Measurements from ENCODE around the gene KNOP1.

Gene KNOP1

DNA sequence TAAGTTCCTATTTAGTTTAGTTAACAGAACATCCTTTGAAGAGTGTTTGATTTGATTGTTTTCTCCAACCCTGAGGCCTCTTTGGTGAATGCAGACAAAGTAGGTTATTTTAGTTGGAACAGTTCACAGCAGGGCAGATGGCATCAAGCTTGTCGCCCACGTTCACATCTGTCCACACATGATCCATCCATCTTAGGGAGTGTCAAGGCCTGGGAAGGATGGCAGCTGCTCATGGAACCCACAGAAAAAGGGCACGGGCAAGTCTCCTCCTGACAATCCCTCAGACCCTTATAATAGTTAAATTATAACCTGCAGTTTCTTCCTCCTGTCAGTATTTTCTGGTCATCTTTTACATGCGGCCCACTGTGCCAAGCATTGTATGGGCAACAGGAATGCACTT lies 60.2 kb downstream of the KNOP1 start:
- Histone ChIP-seq H3K27me3 (ENCODE audit: insufficient read depth, low read length, poor library complexity) (no peaks in the 10 kb centered on the region), H3K9ac (ENCODE audit: low read depth, low read length) (no peak overlapping the region), H3K4me2 (ENCODE audit: insufficient read depth, low read length) (no peak overlapping the region), H4K20me1 (ENCODE audit: insufficient read depth, low read length) (no peaks in the 10 kb centered on the region), H2AFZ (ENCODE audit: low read depth, low read length) (no peak overlapping the region), H3K36me3 (ENCODE audit: insufficient read depth, low read length) (peaks cover 52% of the 10 kb centered on the region), H3K9me3 (ENCODE audit: insufficient read depth, low read length, severe bottlenecking) (peaks cover 3% of the 10 kb centered on the region), H3K27ac (ENCODE audit: low read length) (no peak overlapping the region), H3K79me2 (ENCODE audit: insufficient read depth, low read length) (no peaks in the 10 kb centered on the region), H3K4me3 (ENCODE audit: low read depth in 1 of 2, low read length in 2 of 2) (no peak overlapping the region), H3K4me1 (ENCODE audit: insufficient read depth, low read length) (no peaks in the 10 kb centered on the region)
- TF ChIP-seq EZH2 (IDR thresholded peaks at IDR 0.05; ENCODE audit: borderline replicate concordance, low read depth, low read length, severe bottlenecking), result no peak
- TF ChIP-seq, protein P1, sequence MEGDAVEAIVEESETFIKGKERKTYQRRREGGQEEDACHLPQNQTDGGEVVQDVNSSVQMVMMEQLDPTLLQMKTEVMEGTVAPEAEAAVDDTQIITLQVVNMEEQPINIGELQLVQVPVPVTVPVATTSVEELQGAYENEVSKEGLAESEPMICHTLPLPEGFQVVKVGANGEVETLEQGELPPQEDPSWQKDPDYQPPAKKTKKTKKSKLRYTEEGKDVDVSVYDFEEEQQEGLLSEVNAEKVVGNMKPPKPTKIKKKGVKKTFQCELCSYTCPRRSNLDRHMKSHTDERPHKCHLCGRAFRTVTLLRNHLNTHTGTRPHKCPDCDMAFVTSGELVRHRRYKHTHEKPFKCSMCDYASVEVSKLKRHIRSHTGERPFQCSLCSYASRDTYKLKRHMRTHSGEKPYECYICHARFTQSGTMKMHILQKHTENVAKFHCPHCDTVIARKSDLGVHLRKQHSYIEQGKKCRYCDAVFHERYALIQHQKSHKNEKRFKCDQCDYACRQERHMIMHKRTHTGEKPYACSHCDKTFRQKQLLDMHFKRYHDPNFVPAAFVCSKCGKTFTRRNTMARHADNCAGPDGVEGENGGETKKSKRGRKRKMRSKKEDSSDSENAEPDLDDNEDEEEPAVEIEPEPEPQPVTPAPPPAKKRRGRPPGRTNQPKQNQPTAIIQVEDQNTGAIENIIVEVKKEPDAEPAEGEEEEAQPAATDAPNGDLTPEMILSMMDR (IDR thresholded peaks at IDR 0.05; ENCODE audit: borderline replicate concordance, extremely low read depth, low read length, poor library complexity, severe bottlenecking), result no peak
- DNase-seq, result no peak
- no peak for ATAC-seq (ENCODE audit: insufficient read depth, low read depth)

DNA sequence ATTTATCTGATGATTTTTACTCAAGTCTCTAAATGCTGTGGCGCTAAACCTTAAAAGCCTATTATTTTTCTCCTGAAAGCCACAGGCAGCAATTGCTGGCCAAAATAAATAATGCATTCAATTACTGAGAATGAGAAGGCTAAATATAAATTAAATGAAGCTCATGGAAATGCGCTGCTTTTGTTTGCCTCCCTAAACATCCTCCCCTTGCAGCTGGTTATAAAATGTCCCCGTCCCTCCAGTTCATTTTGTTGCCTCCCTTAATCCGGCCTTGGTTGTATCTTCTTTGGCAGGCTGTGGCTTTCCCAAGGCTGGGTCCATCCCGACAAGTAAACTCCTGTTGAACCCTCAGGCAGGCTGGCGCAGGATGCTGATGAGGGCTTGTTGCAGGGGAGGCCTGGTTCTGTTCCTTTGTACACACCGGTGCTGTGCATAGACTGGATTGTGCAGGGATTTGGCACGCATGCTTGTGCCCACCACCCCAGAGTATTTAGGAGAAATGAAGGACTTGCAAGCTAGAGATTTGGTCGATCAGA lies 62.7 kb downstream of the KNOP1 start:
- Histone ChIP-seq H4K20me1 (ENCODE audit: insufficient read depth, low read length) (no peaks in the 10 kb centered on the region), H3K4me3 (ENCODE audit: low read depth in 1 of 2, low read length in 2 of 2) (no peak overlapping the region), H3K4me1 (ENCODE audit: insufficient read depth, low read length) (no peaks in the 10 kb centered on the region), H3K9ac (ENCODE audit: low read depth, low read length) (no peak overlapping the region), H3K27ac (ENCODE audit: low read length) (no peak overlapping the region), H2AFZ (ENCODE audit: low read depth, low read length) (no peak overlapping the region), H3K36me3 (ENCODE audit: insufficient read depth, low read length) (peaks cover 50% of the 10 kb centered on the region), H3K27me3 (ENCODE audit: insufficient read depth, low read length, poor library complexity) (no peaks in the 10 kb centered on the region), H3K79me2 (ENCODE audit: insufficient read depth, low read length) (no peaks in the 10 kb centered on the region), H3K9me3 (ENCODE audit: insufficient read depth, low read length, severe bottlenecking) (no peaks in the 10 kb centered on the region), H3K4me2 (ENCODE audit: insufficient read depth, low read length) (no peak overlapping the region)
- DNase-seq (no peak), ATAC-seq (ENCODE audit: insufficient read depth, low read depth) (no peak)
- TF ChIP-seq EZH2 (IDR thresholded peaks at IDR 0.05; ENCODE audit: borderline replicate concordance, low read depth, low read length, severe bottlenecking), result no peak
- TF ChIP-seq, protein P1 (IDR thresholded peaks at IDR 0.05; ENCODE audit: borderline replicate concordance, extremely low read depth, low read length, poor library complexity, severe bottlenecking), result no peak

DNA sequence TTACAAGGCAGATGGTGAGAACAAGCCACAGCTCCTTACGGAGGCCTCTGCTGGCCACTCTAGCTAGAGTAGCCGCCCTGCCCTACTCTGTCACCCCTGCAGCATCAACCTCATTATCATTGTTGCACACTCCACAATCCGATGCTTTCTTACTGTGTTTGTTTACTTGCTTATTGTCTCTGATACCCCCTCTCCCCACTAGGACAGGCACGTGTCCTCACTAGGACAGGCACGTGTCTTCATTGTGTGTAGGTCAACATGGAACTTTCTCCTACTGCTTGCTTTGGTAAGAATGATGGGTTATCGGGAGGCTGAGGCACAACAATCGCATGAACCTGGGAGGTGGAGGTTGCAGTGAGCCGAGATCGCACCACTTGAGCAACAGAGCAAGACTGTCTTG lies 63.9 kb downstream of the KNOP1 start:
- peaks cover 58% of the 10 kb centered on the region for H3K36me3 ChIP-seq (ENCODE audit: insufficient read depth, low read length)
- no peak overlapping the region for H3K4me3 ChIP-seq (ENCODE audit: low read depth in 1 of 2, low read length in 2 of 2)
- TF ChIP-seq, protein P1 (IDR thresholded peaks at IDR 0.05; ENCODE audit: borderline replicate concordance, extremely low read depth, low read length, poor library complexity, severe bottlenecking), result no peak
- no peak for TF ChIP-seq EZH2 (IDR thresholded peaks at IDR 0.05; ENCODE audit: borderline replicate concordance, low read depth, low read length, severe bottlenecking)
- no peak overlapping the region for H3K9ac ChIP-seq (ENCODE audit: low read depth, low read length)
- ATAC-seq (ENCODE audit: insufficient read depth, low read depth), result no peak
- no peak overlapping the region for H2AFZ ChIP-seq (ENCODE audit: low read depth, low read length)
- no peaks in the 10 kb centered on the region for H3K9me3 ChIP-seq (ENCODE audit: insufficient read depth, low read length, severe bottlenecking)
- H3K4me1 ChIP-seq (ENCODE audit: insufficient read depth, low read length), result no peaks in the 10 kb centered on the region
- no peaks in the 10 kb centered on the region for H3K27me3 ChIP-seq (ENCODE audit: insufficient read depth, low read length, poor library complexity)
- H3K4me2 ChIP-seq (ENCODE audit: insufficient read depth, low read length), result no peak overlapping the region
- no peak for DNase-seq
- H3K27ac ChIP-seq (ENCODE audit: low read length), result no peak overlapping the region
- no peaks in the 10 kb centered on the region for H4K20me1 ChIP-seq (ENCODE audit: insufficient read depth, low read length)
- no peaks in the 10 kb centered on the region for H3K79me2 ChIP-seq (ENCODE audit: insufficient read depth, low read length)

Measured in DND-41 (cell line).